ENCODE data around the gene IFIH1. TPM values are rescaled to one million over a fixed set of nuclear protein-coding genes. Genes with fewer than 3 reads are reported as not detected.

The IFIH1 gene
- total and polyA plus RNA-seq, 2 experiments from 2014 or later, result 1.2 to 2.5 TPM

GRCh38 chr2:162301151-162301804, 17.2 kb downstream of the IFIH1 start:
- no peaks in the 10 kb centered on the region for H3K9me2 ChIP-seq (ENCODE audit: insufficient read depth)
- DNase-seq (ENCODE audit: low spot score), result peak; percentile 66
- no peaks in the 10 kb centered on the region for H3K36me3 ChIP-seq (ENCODE audit: insufficient read depth)
- no peak overlapping the region for H3K27ac Mint-ChIP-seq
- ATAC-seq, result peak; percentile 34; the same call in 2 of the 3 replicates
- peaks cover 1% of the 10 kb centered on the region for H3K27me3 Mint-ChIP-seq (ENCODE audit: insufficient read depth, low read depth, poor library complexity)
- peaks cover 5% of the 10 kb centered on the region; the same call in 2 of the 3 replicates for H3K4me1 Mint-ChIP-seq
- TF ChIP-seq REST (IDR thresholded peaks at IDR 0.05; ENCODE audit: unreplicated experiment) (no peak), ZNF114 (CRISPR knock-in tag; IDR thresholded peaks at IDR 0.05) (no peak), CREB1 (CRISPR knock-in tag; IDR thresholded peaks at IDR 0.05; ENCODE audit: low read depth) (no peak), ZNF331 (CRISPR knock-in tag; IDR thresholded peaks at IDR 0.05; ENCODE audit: low read depth) (no peak), ZNF462 (CRISPR knock-in tag; IDR thresholded peaks at IDR 0.05) (no peak), CTCF (conservative IDR thresholded peaks at IDR 0.05; ENCODE audit: low read depth in 2 of 2) (peak; percentile 76 to 98)
- H3K9me3 Mint-ChIP-seq, result no peaks in the 10 kb centered on the region; the same call in 2 of the 3 replicates
- H3K27me3 ChIP-seq (ENCODE audit: insufficient read depth), result no peaks in the 10 kb centered on the region
- no peak overlapping the region for H2AFZ ChIP-seq
- H3K79me2 ChIP-seq (replicated peaks; ENCODE audit: insufficient read depth), result no peaks in the 10 kb centered on the region
- no peak overlapping the region for H3K4me3 ChIP-seq
- no peak overlapping the region for H3K27ac ChIP-seq (ENCODE audit: low read depth)
- no peak overlapping the region for H3K4me3 Mint-ChIP-seq
- H3F3A ChIP-seq (replicated peaks; ENCODE audit: low read depth), result no peaks in the 10 kb centered on the region
- no peaks in the 10 kb centered on the region for H3K36me3 Mint-ChIP-seq (ENCODE audit: low read depth)
- no peaks in the 10 kb centered on the region; the same call in 1 of the 2 replicates for H3K4me1 ChIP-seq (ENCODE audit: insufficient read depth)
- no peak overlapping the region for H3K4me2 ChIP-seq
- no peaks in the 10 kb centered on the region for H4K20me1 ChIP-seq (replicated peaks; ENCODE audit: insufficient read depth)

All from GM23338 (cell line).